Skin epidermis (tissue), 12 donors: Measurements from ENCODE around the gene ZFAND3.

Experiments
- H3K27ac ChIP-seq, 21 experiments: fragments of 200-600 bp; sonication (generic) in 11 of 21; one replicate each; pipeline ENCODE4 v1.5.0; 2020; ENCODE audit warnings: mild to moderate bottlenecking in 3 of 21, inconsistent platforms in 2 of 21, moderate library complexity in 2 of 21
- H3K4me3 ChIP-seq, 7 experiments: fragments of 200-600 bp; sonication (generic) in 2 of 7; one replicate each; pipeline ENCODE4 v1.5.0; 2020; ENCODE audit warnings: inconsistent platforms in 2 of 7, mild to moderate bottlenecking in 2 of 7, moderate library complexity in 1 of 7

ZFAND3 gene

DNA sequence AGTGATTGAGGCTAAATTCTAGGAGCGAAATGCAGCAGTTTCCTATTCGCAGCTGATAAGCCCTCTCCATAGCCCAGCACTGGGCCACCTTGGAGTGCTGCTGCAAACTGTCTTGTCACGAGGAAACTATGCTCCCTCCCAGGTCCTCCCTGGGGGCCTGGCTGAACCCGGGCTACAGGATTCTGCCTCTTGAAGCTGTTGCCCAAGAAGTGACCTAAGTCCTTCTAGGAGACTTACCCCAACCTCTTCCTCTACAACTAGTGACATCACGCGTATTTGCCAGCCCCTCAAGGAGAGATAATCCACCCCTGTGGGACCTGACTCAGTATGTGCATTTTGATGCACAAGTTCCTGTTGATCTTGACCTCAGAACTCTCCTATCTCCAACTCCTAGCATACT lies 26.5 kb upstream of the ZFAND3 start:
- Histone ChIP-seq H3K27ac (no peak overlapping the region), H3K4me3 (no peak overlapping the region)

DNA sequence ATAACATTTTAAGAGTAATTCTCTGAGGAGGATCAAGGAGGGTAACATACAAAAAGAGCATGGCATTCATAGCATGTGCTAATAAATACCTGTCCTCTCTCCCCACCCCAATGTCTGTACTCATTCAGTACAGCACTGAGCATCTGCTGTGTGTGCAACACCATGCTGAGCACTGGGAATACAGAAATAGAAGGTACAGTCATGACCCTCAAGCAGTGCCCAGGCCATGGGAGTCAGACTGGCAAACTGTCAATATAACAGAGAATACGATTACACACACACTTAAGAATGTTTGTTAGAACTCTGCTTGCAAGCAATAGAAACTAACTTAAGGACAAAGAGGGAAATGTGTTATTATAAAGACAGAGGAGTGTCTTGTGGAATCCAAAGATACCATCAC lies 24.7 kb upstream of the ZFAND3 start:
- H3K4me3 ChIP-seq = no peak overlapping the region
- H3K27ac ChIP-seq = no peak overlapping the region

DNA sequence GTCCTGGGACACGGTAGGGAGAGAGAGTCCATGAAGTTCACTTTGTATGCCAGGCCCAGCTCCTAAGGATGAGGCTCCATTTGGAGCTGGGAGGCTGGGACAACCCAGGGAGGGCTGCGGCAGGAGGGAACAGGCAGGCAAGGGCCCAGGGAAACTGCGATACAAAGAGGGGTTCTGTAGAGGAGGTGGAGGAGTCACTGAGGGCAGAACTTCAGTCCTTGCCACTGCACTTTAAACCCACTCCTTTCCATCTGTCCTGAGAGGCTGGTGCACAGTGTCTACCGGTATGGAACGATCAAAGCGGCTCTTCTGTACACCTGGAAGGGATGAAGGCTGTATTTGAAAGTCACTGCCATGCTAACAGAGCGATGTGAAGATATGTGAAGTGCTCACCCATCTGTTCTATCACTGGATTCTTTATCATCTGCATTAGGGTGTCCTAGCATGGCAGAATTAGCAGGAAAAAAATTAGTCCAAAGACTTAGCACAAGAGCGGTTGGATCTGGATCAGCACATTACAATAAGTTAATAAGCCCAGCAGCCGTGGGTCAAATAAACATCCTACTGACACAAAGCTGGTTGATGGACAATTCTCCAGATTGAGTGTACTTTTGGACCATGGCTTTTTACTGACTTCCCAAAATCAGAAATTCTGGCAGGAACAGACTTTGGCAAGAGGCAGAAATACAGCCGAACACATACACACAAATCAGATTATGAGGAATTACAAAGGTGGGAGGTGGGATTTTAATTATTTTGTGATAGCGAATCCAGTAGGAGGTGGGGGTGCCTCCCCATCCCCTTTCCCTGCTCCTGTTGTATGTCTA lies 20.9 kb upstream of the ZFAND3 start:
- H3K4me3 ChIP-seq = no peak overlapping the region
- H3K27ac ChIP-seq = no peak overlapping the region

GRCh38 chr6:37799263-37799644 lies 20.3 kb upstream of the ZFAND3 start:
- Histone ChIP-seq H3K4me3 (no peak overlapping the region), H3K27ac (no peak overlapping the region)

- Histone ChIP-seq H3K27ac (no peak overlapping the region), H3K4me3 (no peak overlapping the region)
These were observed 18.6 kb upstream of the ZFAND3 start for GRCh38 chr6:37800703-37801604.

DNA sequence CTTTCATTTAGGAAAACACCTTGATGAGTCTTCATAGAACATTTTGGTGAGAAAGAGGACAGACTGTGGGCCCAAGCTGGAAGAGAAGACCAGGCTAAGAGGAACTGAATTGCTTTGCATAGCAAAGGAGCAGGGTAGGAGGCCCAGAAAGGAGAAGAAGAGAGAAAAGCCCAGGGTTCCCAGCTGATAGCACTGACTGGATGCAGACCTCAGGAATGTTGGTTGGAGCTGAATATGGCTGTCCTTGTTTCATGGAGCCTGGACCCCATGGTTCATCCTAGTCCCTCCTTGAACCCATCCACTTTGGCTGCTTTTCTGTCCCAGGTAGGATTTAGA lies 18.0 kb upstream of the ZFAND3 start:
- Histone ChIP-seq H3K4me3 (no peak overlapping the region), H3K27ac (no peak overlapping the region)

GRCh38 chr6:37802810-37803209 lies 16.7 kb upstream of the ZFAND3 start:
- Histone ChIP-seq H3K27ac (no peak overlapping the region), H3K4me3 (no peak overlapping the region)

DNA sequence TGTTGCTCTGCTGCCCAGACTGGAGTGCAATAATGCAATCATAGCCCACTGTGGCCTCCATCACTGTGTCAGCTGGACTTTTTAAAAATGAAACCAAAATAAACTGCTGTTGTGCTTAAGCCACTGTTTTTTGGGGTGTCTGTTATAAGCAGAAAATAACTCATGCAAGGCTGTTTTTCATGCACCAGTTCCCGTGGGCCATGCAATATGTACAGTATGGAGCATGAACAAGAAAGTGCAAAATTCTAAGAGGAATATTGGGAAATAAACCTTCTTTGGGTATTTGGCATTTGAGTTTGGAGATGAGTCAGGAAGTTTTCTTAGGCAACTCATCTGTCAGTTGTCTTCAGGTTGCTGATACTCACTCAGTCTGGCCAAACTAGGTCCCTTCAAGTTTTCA lies 14.9 kb upstream of the ZFAND3 start:
- no peak overlapping the region for H3K4me3 ChIP-seq
- no peak overlapping the region for H3K27ac ChIP-seq

GRCh38 chr6:37806213-37806612 lies 13.3 kb upstream of the ZFAND3 start:
- H3K27ac ChIP-seq = no peak overlapping the region
- no peak overlapping the region for H3K4me3 ChIP-seq

- H3K27ac ChIP-seq = peak overlapping the region in 11 of 21 experiments; percentile 3 to 75 (median 41)
- no peak overlapping the region for H3K4me3 ChIP-seq
These were observed 11.9 kb upstream of the ZFAND3 start for GRCh38 chr6:37807656-37808055.

- peak overlapping the region in 12 of 21 experiments; percentile 3 to 75 (median 56) for H3K27ac ChIP-seq
- no peak overlapping the region for H3K4me3 ChIP-seq
These were observed 10.4 kb upstream of the ZFAND3 start for GRCh38 chr6:37809197-37809543.

- Histone ChIP-seq H3K27ac (no peak overlapping the region), H3K4me3 (no peak overlapping the region)
These were observed 6.7 kb upstream of the ZFAND3 start for GRCh38 chr6:37812841-37813240.

DNA sequence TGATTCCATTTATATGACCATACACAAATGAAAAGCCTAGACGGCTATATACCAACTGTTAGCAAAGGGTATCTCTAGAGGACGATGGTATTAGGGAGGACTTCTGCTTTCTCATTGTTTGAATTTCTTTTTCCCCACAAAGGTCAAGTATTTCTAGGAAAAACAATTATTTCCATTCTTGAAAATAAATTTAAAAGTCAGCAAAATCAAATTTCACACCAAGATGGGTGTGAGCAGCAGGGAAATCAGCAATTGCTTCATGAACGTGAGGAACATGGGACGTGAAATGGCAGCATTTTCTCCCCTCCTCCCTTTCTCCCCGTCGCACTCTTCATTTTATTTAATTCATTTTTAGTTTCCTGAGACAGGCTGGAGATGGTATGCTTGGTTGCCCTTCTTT lies 5.2 kb upstream of the ZFAND3 start:
- Histone ChIP-seq H3K27ac (no peak overlapping the region), H3K4me3 (no peak overlapping the region)

DNA sequence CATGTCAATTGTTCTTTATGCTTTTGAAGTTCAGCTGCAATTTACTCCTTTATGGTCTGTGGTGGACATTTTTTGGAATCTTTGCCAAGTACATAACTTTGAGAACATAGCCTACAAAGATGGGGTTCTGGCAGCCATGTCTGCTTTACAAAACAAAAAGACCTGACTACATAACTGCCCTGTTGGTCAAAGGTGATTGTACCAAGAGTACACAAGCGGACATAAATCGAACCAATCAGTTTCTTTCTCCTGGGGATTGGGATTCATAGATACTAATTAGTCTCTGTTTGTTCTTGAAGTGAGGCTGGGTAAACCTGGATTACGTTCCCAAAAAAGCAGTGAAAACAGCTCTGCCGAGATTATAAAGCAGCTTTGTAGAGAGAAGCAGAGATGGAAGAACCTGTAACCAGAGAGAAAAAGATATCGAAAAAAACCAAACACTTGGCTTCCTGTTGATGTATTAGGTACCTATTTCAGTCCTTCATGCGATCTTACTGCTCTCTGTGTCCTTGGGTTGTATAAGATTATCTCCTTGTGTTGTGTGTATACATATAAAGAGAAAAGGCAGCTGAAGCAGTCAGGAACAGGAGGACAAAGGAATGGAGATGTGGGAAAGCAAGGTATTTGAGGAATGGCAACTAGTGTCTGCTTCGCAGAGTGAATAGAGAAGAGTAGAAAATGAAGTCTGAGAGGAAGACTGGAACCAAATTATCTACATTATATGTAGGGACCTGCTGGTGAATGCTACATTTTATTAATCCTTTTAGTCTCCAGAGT lies 2.7 kb upstream of the ZFAND3 start:
- H3K27ac ChIP-seq = no peak overlapping the region
- H3K4me3 ChIP-seq = no peak overlapping the region

GRCh38 chr6:37818536-37819176 lies 871 bp upstream of the ZFAND3 start:
- Histone ChIP-seq H3K4me3 (peak overlapping the region; percentile 75 to 98 (median 91)), H3K27ac (peak overlapping the region; percentile 89 to 100 (median 99))

DNA sequence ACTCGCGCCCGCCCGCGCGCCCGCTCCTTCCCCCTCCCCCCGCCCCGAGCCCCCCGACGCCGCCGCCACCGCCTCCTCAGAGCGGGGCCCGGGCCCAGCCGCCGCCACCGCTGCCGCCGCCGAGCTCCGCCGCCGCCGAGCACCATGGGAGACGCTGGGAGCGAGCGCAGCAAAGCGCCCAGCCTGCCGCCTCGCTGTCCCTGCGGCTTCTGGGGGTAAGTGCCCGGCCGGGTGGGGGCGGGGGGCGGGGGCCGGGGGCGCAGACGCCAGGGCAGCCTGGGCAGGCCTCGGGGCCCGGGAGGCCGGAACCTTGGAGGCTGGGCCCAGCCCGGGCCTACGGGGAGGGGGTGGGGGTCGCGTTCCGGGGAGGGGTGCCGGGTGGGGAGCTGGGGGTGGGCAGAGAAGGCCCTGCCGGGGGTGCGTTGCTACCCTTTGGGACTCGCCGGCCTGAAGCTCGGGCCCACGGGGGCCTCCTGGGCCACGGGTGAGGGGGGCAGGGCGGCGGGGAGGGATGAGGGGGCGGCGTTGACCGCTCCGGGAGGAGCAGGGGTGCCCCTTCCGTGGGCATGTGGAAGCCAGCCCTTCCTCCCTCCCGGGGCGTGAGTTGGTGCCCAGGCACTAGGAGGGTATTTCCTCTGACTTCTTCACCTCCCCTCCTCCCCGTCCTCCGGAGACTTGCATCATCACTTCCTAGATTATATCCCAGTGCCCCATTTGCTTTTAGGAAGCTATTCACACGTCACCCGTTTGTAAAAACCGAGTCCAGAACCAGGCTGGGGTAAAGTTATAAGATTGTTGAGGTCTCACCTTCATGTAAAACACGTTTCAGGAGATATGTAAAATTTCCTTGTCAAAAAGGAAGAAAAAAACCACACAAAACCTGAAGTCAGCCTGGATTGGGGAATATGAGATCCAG lies 533 bp downstream of the ZFAND3 start:
- Histone ChIP-seq H3K4me3 (peak overlapping the region; percentile 75 to 98 (median 91)), H3K27ac (peak overlapping the region; percentile 89 to 100 (median 99))

DNA sequence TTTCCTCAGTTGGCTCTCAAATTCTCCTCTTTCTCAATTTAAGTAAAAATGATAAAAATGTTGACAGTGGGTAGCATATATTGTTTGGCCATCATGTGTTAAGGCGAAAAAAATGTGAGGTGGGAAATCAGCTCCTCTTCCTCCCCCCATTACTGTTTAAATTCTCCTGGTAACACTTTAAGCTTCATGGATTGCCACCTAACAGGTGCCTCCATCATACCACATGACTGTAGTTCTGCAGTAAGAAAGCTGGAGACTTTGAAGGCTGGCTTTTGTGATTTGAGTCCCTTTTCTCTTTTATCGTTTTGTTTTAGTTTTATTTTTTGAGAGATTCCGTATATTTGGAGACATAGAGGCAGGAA lies 1.2 kb downstream of the ZFAND3 start:
- H3K4me3 ChIP-seq = peak overlapping the region; percentile 75 to 98 (median 91)
- H3K27ac ChIP-seq = peak overlapping the region in 18 of 21 experiments; percentile 92 to 100 (median 99)

DNA sequence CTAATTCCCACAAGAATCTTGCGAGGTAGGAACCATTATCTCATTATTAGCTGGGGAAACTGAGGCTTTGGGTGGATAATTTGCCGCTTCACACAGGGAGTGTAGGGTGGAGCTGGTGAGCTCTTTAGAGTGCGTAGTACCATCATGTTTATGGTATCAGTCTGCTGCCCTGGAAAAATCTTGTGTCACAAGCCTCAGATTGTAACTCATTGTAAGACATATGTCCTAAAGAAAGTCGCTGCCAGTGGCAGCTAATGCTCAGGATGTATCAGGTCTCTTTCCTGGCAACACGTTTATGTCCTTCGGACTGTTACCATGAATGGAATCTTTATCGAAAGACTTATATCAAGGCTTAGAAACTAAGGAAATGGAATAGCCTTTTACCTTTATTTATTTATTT lies 1.9 kb downstream of the ZFAND3 start:
- Histone ChIP-seq H3K27ac (no peak overlapping the region), H3K4me3 (no peak overlapping the region)
